Endothelial cell of hepatic sinusoid (primary cell): ENCODE results near the gene HS3ST3A1.

Experiments
- in situ Hi-C: cut with HindIII; loops from 2 replicates; pipeline ENCODE4 v1.10.0; 2017; ENCODE audit warnings: low sequenced_read_pairs

Gene HS3ST3A1

GRCh38 chr17:13460261-13461000, 141.3 kb downstream of the HS3ST3A1 start:
- in situ Hi-C loops: no loop called here

GRCh38 chr17:13457783-13458182, 143.9 kb downstream of the HS3ST3A1 start:
- in situ Hi-C loops: no loop called here
